A673 (cell line): ENCODE measurements around the gene CPT1A. TPM values are rescaled to one million over a fixed set of nuclear protein-coding genes. Genes with fewer than 3 reads are reported as not detected.

Source experiments
- BruUV-seq: library from RNA; stranded (reverse); fragments of 400-500 nt; replicated peaks from 2 replicates; lab custom pipeline; 2021; lab: Mats Ljungman, UMichigan
- CTCF ChIA-PET: fragments of 300-600 bp; sonication (Branson Sonifier 250); formaldehyde crosslinking; loops from one replicate; lab custom pipeline; 2022; ENCODE audit warnings: antibody characterized with exemption; lab: Charles Lee
- POLR2A ChIA-PET: fragments of 300-600 bp; sonication (Branson Sonifier 250); formaldehyde crosslinking; loops from one replicate; lab custom pipeline; 2022; ENCODE audit warnings: antibody characterized with exemption; ENCODE audit not compliant: low non-redundant PET; lab: Charles Lee
- DNase-seq: peaks from one replicate; pipeline ENCODE4 v3.0.0-alpha.2; 2015; ENCODE audit warnings: low spot score
- H3K27ac ChIP-seq: fragments of 200-600 bp; sonication (generic); 2 replicates; pipeline ENCODE4 v1.5.1; 2016; ENCODE audit warnings: mixed run types, low read depth, mild to moderate bottlenecking, mixed read lengths, antibody characterized with exemption, low read length; ENCODE audit not compliant: poor library complexity, severe bottlenecking
- H3K27me3 ChIP-seq: fragments of 200-600 bp; sonication (generic); replicated peaks from 2 replicates; pipeline ENCODE4 v1.6.1; 2017; ENCODE audit warnings: mixed run types, low read depth, mild to moderate bottlenecking, mixed read lengths, antibody characterized with exemption, low read length; ENCODE audit not compliant: insufficient read depth, poor library complexity
- H3K36me3 ChIP-seq: fragments of 200-600 bp; sonication (generic); 2 replicates; pipeline ENCODE4 v1.6.1; 2016; ENCODE audit warnings: mixed run types, mild to moderate bottlenecking, mixed read lengths, antibody characterized with exemption, low read length; ENCODE audit not compliant: insufficient read depth, poor library complexity, severe bottlenecking
- H3K4me1 ChIP-seq: fragments of 200-600 bp; sonication (generic); 2 replicates; pipeline ENCODE4 v1.6.1; 2017; ENCODE audit warnings: mixed run types, mild to moderate bottlenecking, mixed read lengths, antibody characterized with exemption, low read length; ENCODE audit not compliant: insufficient read depth, poor library complexity, severe bottlenecking
- H3K4me3 ChIP-seq: fragments of 200-600 bp; sonication (generic); 2 replicates; pipeline ENCODE4 v1.5.1; 2016; ENCODE audit warnings: low read depth, mixed run types, mild to moderate bottlenecking, mixed read lengths, low read length; ENCODE audit not compliant: poor library complexity, severe bottlenecking
- H3K9me3 ChIP-seq: fragments of 200-600 bp; sonication (generic); 2 replicates; pipeline ENCODE4 v1.6.1; 2016; ENCODE audit warnings: mixed run types, low read depth, mild to moderate bottlenecking, mixed read lengths, antibody characterized with exemption, low read length; ENCODE audit not compliant: poor library complexity, severe bottlenecking
- EZH2 ChIP-seq: fragments of 200-600 bp; sonication (generic); IDR thresholded peaks from 2 replicates; pipeline ENCODE4 v1.6.1; 2017; ENCODE audit warnings: borderline replicate concordance, low read depth, mild to moderate bottlenecking, mixed read lengths, antibody characterized with exemption, low read length; ENCODE audit not compliant: poor library complexity, severe bottlenecking
- intact Hi-C: fragments of 100-400 bp; cut with micrococcal nuclease; formaldehyde crosslinking; loops from one replicate; pipeline ENCODE4 v1.10.0; 2022; ENCODE audit not compliant: unreplicated experiment
- total RNA-seq: library from RNA; stranded (reverse); gene quantifications from 2 replicates; pipeline ENCODE4 v1.2.3, GENCODE V29; 2021
- TF ChIP-seq, protein P1 (sequence below): fragments of 300-800, 200-600 bp; sonication (generic); conservative IDR thresholded peaks from 2 replicates; pipeline ENCODE4 v1.5.1; 2017; ENCODE audit warnings: low read depth, mild to moderate bottlenecking, antibody characterized with exemption, low read length, moderate library complexity, mixed read lengths

CPT1A gene
- total RNA-seq, 1 experiment from 2014 or later, result 15.5 TPM

DNA sequence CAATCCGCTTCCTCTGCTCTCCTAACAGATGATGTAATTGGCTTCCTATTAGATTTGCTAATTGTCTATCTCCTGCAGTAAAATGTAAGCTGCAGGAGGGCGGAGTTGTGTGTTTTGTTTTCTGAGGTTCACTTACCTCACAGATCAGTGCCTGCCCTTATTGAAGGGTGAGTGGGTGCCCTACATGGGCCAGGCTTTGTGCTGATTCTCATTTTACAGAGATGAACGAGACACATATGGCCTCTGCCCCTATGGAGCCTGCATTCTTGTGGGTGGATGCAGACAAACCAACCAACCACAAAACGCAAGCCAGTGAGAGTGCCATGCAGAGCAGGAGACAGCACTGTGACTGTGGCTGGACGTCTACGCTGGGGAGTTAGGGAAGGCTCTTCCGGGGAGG, 100.3 kb downstream of the CPT1A start:
- H3K27me3 ChIP-seq, result no peaks in the 10 kb centered on the region
- no peaks in the 10 kb centered on the region for H3K36me3 ChIP-seq
- CTCF ChIA-PET, result no interaction called here
- intact Hi-C loops, result no loop called here
- no peak for TF ChIP-seq EZH2
- TF ChIP-seq, protein P1, sequence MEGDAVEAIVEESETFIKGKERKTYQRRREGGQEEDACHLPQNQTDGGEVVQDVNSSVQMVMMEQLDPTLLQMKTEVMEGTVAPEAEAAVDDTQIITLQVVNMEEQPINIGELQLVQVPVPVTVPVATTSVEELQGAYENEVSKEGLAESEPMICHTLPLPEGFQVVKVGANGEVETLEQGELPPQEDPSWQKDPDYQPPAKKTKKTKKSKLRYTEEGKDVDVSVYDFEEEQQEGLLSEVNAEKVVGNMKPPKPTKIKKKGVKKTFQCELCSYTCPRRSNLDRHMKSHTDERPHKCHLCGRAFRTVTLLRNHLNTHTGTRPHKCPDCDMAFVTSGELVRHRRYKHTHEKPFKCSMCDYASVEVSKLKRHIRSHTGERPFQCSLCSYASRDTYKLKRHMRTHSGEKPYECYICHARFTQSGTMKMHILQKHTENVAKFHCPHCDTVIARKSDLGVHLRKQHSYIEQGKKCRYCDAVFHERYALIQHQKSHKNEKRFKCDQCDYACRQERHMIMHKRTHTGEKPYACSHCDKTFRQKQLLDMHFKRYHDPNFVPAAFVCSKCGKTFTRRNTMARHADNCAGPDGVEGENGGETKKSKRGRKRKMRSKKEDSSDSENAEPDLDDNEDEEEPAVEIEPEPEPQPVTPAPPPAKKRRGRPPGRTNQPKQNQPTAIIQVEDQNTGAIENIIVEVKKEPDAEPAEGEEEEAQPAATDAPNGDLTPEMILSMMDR, result no peak
- no peak overlapping the region for H3K4me3 ChIP-seq
- DNase-seq, result no peak
- H3K27ac ChIP-seq, result no peak overlapping the region
- POLR2A ChIA-PET, result no interaction called here
- no peaks in the 10 kb centered on the region for H3K4me1 ChIP-seq
- H3K9me3 ChIP-seq, result no peaks in the 10 kb centered on the region
- no TSS peak for BruUV-seq

DNA sequence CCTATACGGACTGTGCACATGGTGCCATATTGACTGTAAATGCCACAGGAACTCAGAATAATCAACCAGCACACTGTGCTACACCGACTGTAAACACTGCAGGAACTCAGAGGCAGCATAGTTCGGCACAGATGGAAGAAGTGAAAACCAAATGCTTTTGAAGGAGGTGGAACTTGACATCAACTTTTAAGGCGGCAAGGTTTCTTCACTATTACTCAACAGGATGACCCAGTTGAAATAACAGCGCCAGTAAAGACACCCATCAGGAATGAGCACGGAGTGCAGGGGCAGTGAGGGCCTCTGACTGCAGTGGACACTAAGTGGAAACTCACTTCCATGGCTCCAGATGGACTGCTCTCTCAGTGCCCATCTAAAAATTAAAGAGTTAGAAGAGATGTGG, 106.1 kb downstream of the CPT1A start:
- no TSS peak for BruUV-seq
- POLR2A ChIA-PET, result no interaction called here
- no peaks in the 10 kb centered on the region for H3K4me1 ChIP-seq
- H3K9me3 ChIP-seq, result no peaks in the 10 kb centered on the region
- DNase-seq, result no peak
- CTCF ChIA-PET, result no interaction called here
- no peak overlapping the region for H3K27ac ChIP-seq
- TF ChIP-seq, protein P1, result no peak
- TF ChIP-seq EZH2, result no peak
- no peaks in the 10 kb centered on the region for H3K36me3 ChIP-seq
- H3K4me3 ChIP-seq, result no peak overlapping the region
- intact Hi-C loops, result no loop called here
- H3K27me3 ChIP-seq, result no peaks in the 10 kb centered on the region

DNA sequence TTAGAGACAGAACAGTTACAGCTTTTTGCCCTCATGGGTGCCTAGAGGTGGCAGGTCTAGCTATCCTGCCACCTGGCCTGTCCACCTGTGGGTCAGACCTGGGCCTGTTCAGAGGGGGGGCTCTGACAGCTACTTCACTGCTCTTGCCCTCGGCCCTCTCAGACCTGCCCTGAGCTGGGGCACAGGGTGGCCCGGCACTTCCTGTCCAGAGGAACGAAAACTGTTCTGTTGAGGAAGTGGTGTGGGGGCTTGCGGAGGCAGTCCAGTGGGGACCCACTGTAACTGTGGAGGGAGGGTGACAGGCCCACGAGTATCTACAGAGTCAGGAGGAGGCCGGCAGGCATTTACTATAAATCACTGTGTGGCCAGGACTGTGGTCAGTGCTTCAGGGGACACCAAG, 106.6 kb downstream of the CPT1A start:
- H3K9me3 ChIP-seq, result no peaks in the 10 kb centered on the region
- H3K4me1 ChIP-seq, result no peaks in the 10 kb centered on the region
- POLR2A ChIA-PET, result no interaction called here
- intact Hi-C loops, result no loop called here
- CTCF ChIA-PET, result no interaction called here
- no peak overlapping the region for H3K27ac ChIP-seq
- no peaks in the 10 kb centered on the region for H3K36me3 ChIP-seq
- H3K4me3 ChIP-seq, result no peak overlapping the region
- TF ChIP-seq EZH2, result no peak
- TF ChIP-seq, protein P1, result no peak
- DNase-seq, result no peak
- H3K27me3 ChIP-seq, result no peaks in the 10 kb centered on the region
- no TSS peak for BruUV-seq
